ENCODE data around the gene STX1A.

GRCh38 chr7:73740212-73740611 lies 20.7 kb upstream of the STX1A start:
- TF ChIP-seq CTCF (IDR thresholded peaks at IDR 0.05) (no peak), POLR2A (IDR thresholded peaks at IDR 0.05) (no peak)

Data from heart left ventricle (tissue), 13 donors.